B cell (primary cell): ENCODE results near the gene CRYGN. TPM values are rescaled to one million over a fixed set of nuclear protein-coding genes. Genes with fewer than 3 reads are reported as not detected.

ENCODE experiments used
- ATAC-seq: fragments of 200-7000 bp; cut with Tn5 transposase; one replicate; pipeline ENCODE4 v1.10.0; 2021; ENCODE audit warnings: low read depth, mild to moderate bottlenecking, moderate number of reproducible peaks, moderate library complexity
- CTCF ChIA-PET: fragments of 350-600 bp; sonication (Branson Sonifier 250); formaldehyde crosslinking; loops from one replicate; lab custom pipeline; 2021; ENCODE audit warnings: antibody characterized with exemption, inconsistent platforms; lab: Charles Lee
- POLR2A ChIA-PET: fragments of 350-600 bp; sonication (Branson Sonifier 250); formaldehyde crosslinking; loops from one replicate; lab custom pipeline; 2021; ENCODE audit warnings: antibody characterized with exemption; lab: Charles Lee
- DNase-seq: peaks from one replicate; pipeline ENCODE4 v3.0.0; 2013
- H2AFZ ChIP-seq: 2 replicates; pipeline ENCODE4 v1.6.1; 2012; ENCODE audit warnings: mild to moderate bottlenecking, low read depth, low read length; ENCODE audit not compliant: insufficient read depth, poor library complexity, severe bottlenecking
- H3K27ac ChIP-seq, 2 donors: 1 replicate in 1 of 2; 2 replicates in 1 of 2; pipeline ENCODE4 v1.5.1; 2012 to 2013; ENCODE audit warnings: low read length in 2 of 2, mild to moderate bottlenecking in 2 of 2, moderate library complexity in 1 of 2
- H3K27me3 ChIP-seq, 4 experiments: fragments of 200-600 bp in 1 of 4; sonication (generic) in 1 of 4; replicated peaks in 1 of 4; 1 replicate in 2 of 4; 2 replicates in 2 of 4; pipeline versions ENCODE4 v1.6.1 to v1.7.0; 2013 to 2016; ENCODE audit warnings: low read length in 3 of 4, mild to moderate bottlenecking in 2 of 4, mixed read lengths in 1 of 4, moderate library complexity in 1 of 4; ENCODE audit not compliant: insufficient read depth in 4 of 4, control insufficient read depth in 3 of 4; ENCODE audit errors: control extremely low read depth in 1 of 4
- H3K36me3 ChIP-seq, 2 experiments: replicated peaks in 1 of 2; 1 replicate in 1 of 2; 2 replicates in 1 of 2; pipeline versions ENCODE4 v1.6.1 to v1.7.1; 2013; ENCODE audit warnings: low read length in 1 of 2; ENCODE audit not compliant: insufficient read depth in 2 of 2, control insufficient read depth in 1 of 2; ENCODE audit errors: control extremely low read depth in 1 of 2, extremely low read depth in 1 of 2
- H3K4me1 ChIP-seq, 2 donors: fragments of 200-600 bp in 1 of 2; sonication (generic) in 1 of 2; 1 replicate in 1 of 2; 2 replicates in 1 of 2; pipeline versions ENCODE4 v1.5.1 to v1.6.1; 2013 to 2017; ENCODE audit warnings: low read length in 2 of 2; ENCODE audit not compliant: control insufficient read depth in 2 of 2, insufficient read depth in 2 of 2
- H3K4me2 ChIP-seq: replicated peaks from 2 replicates; pipeline ENCODE3; 2012; ENCODE audit warnings: mild to moderate bottlenecking, low read depth, low read length; ENCODE audit not compliant: poor library complexity, severe bottlenecking
- H3K4me3 ChIP-seq, 5 experiments: fragments of 200-600 bp in 1 of 5; sonication (generic) in 1 of 5; 1 replicate in 3 of 5; 2 replicates in 2 of 5; pipeline versions ENCODE4 v1.5.1 to v1.7.0; 2011 to 2016; ENCODE audit warnings: low read length in 4 of 5, mild to moderate bottlenecking in 4 of 5, low read depth in 2 of 5, control low read depth in 1 of 5, moderate library complexity in 1 of 5; ENCODE audit not compliant: insufficient read depth in 1 of 5; ENCODE audit errors: control extremely low read depth in 1 of 5, extremely low read depth in 1 of 5
- H3K79me2 ChIP-seq: fragments of 200-600 bp; sonication (generic); one replicate; pipeline ENCODE4 v1.6.0; 2016; ENCODE audit warnings: low read length; ENCODE audit not compliant: control insufficient read depth, insufficient read depth
- H3K9ac ChIP-seq: fragments of 200-600 bp; sonication (generic); 2 replicates; pipeline ENCODE4 v1.6.1; 2017; ENCODE audit warnings: mild to moderate bottlenecking, low read length, moderate library complexity
- H3K9me3 ChIP-seq, 3 donors: one replicate each; pipeline versions ENCODE4 v1.6.1 to v1.7.1; 2013; ENCODE audit warnings: low read length in 2 of 3; ENCODE audit not compliant: control insufficient read depth in 2 of 3, insufficient read depth in 1 of 3; ENCODE audit errors: control extremely low read depth in 1 of 3
- H4K20me1 ChIP-seq: 2 replicates; pipeline ENCODE4 v1.6.0; 2012; ENCODE audit warnings: mild to moderate bottlenecking, low read length; ENCODE audit not compliant: insufficient read depth, control insufficient read depth, poor library complexity, severe bottlenecking
- H3K27ac Mint-ChIP-seq: one replicate; pipeline ENCODE4 v1.8.0; 2021; ENCODE audit warnings: mixed read lengths
- H3K27me3 Mint-ChIP-seq: one replicate; pipeline ENCODE4 v1.8.0; 2021; ENCODE audit warnings: mixed read lengths
- H3K4me1 Mint-ChIP-seq: one replicate; pipeline ENCODE4 v1.8.0; 2021; ENCODE audit warnings: mixed read lengths
- H3K4me3 Mint-ChIP-seq: one replicate; pipeline ENCODE4 v1.8.0; 2021; ENCODE audit warnings: mixed read lengths
- H3K9me3 Mint-ChIP-seq: one replicate; pipeline ENCODE4 v1.8.0; 2022; ENCODE audit warnings: mixed read lengths; ENCODE audit not compliant: insufficient read depth
- CTCF ChIP-seq: fragments of 200-600 bp; IDR thresholded peaks from one replicate; pipeline ENCODE4 v1.8.0; 2022; ENCODE audit warnings: antibody characterized with exemption, mild to moderate bottlenecking
- EZH2 ChIP-seq: IDR thresholded peaks from 2 replicates; pipeline ENCODE4 v1.6.1; 2012; ENCODE audit warnings: borderline replicate concordance, low read depth, mild to moderate bottlenecking, moderate library complexity, low read length; ENCODE audit not compliant: insufficient read depth, poor library complexity, severe bottlenecking
- WGBS: methylation state at CpG from one replicate; pipeline ENCODE4 v1.1.5; 2013; ENCODE audit warnings: missing lambda C conversion rate; ENCODE audit not compliant: insufficient coverage; 5-methylcytosine and 5-hydroxymethylcytosine counted together
- intact Hi-C: fragments of 100-400 bp; cut with micrococcal nuclease; formaldehyde crosslinking; loops from one replicate; pipeline ENCODE4 v1.10.0; 2022
- polyA plus RNA-seq: library from polyadenylated mRNA; depleted of rRNA; stranded (reverse); fragments of >200 nt; gene quantifications from 2 replicates; pipeline ENCODE4 v1.2.3, GENCODE V29; 2012
- total RNA-seq, 2 donors: library from RNA; stranded (reverse); fragments of 120-200 nt in 1 of 2; gene quantifications; 1 replicate in 1 of 2; 2 replicates in 1 of 2; pipeline versions ENCODE4 v1.2.3 to v1.2.4, GENCODE V29; 2013 to 2022

The CRYGN gene
- total and polyA plus RNA-seq, 2 donors (not counting 1 experiment from before 2014, with no cell fraction given) = not detected

GRCh38 chr7:151437159-151437553 lies 2.8 kb downstream of the CRYGN start:
- POLR2A ChIA-PET = no interaction called here
- ATAC-seq (no peak), DNase-seq (no peak)
- Histone ChIP-seq H3K36me3 (no peaks in the 10 kb centered on the region), H3K9ac (no peak overlapping the region), H3K4me3 (no peak overlapping the region), H3K79me2 (no peaks in the 10 kb centered on the region), H3K4me2 (no peak overlapping the region), H3K27ac (no peak overlapping the region), H3K27me3 (peaks cover 0 to 33% (median 11%) of the 10 kb centered on the region in 4 experiments), H3K9me3 (peaks cover 0 to 3% (median 0%) of the 10 kb centered on the region in 3 donors), H3K4me1 (peaks cover 7 to 8% of the 10 kb centered on the region in 2 donors), H4K20me1 (no peaks in the 10 kb centered on the region), H2AFZ (no peak overlapping the region)
- Mint-ChIP-seq H3K9me3 (no peaks in the 10 kb centered on the region), H3K4me1 (peaks cover 9% of the 10 kb centered on the region), H3K27ac (no peak overlapping the region), H3K27me3 (peaks cover 30% of the 10 kb centered on the region), H3K4me3 (no peak overlapping the region)
- CTCF ChIA-PET = interaction anchor here (3.4 kb wide), 1 partner anchor 12 kb away, joined by 16 read pairs; no protein-coding TSS in a partner anchor
- intact Hi-C loops = no loop called here
- TF ChIP-seq CTCF = no peak
- TF ChIP-seq EZH2 = no peak
- WGBS = 92% methylated on average over 13 of the region's 13 CpGs

- Histone ChIP-seq H3K4me1 (peaks cover 7 to 8% of the 10 kb centered on the region in 2 donors), H2AFZ (no peak overlapping the region), H3K79me2 (no peaks in the 10 kb centered on the region), H3K27ac (no peak overlapping the region), H3K9me3 (peaks cover 0 to 3% (median 0%) of the 10 kb centered on the region in 3 donors), H3K36me3 (no peaks in the 10 kb centered on the region), H3K27me3 (peaks cover 0 to 33% (median 11%) of the 10 kb centered on the region in 4 experiments), H3K4me3 (no peak overlapping the region), H4K20me1 (no peaks in the 10 kb centered on the region), H3K4me2 (no peak overlapping the region), H3K9ac (no peak overlapping the region)
- TF ChIP-seq CTCF (no peak), EZH2 (no peak)
- ChIA-PET POLR2A (no interaction called here), CTCF (interaction anchor here (3.4 kb wide), 1 partner anchor 12 kb away, joined by 16 read pairs; no protein-coding TSS in a partner anchor)
- ATAC-seq = no peak
- intact Hi-C loops = no loop called here
- 93% methylated on average over 4 of the region's 9 CpGs for WGBS
- Mint-ChIP-seq H3K4me3 (no peak overlapping the region), H3K27me3 (peaks cover 30% of the 10 kb centered on the region), H3K27ac (no peak overlapping the region), H3K4me1 (peaks cover 7% of the 10 kb centered on the region), H3K9me3 (no peaks in the 10 kb centered on the region)
- DNase-seq = no peak
Measured at GRCh38 chr7:151436446-151437158, 3.3 kb downstream of the CRYGN start.
